Esophagus muscularis mucosa (tissue), 4 donors: ENCODE measurements around the gene PSMA4. TPM values are rescaled to one million over a fixed set of nuclear protein-coding genes. Genes with fewer than 3 reads are reported as not detected.
"Not testable (repeated sequence)": the region's sequence is repeated elsewhere in the genome, so short reads cannot be mapped to it uniquely, and the experiment has no call there.

Experiments used
- DNase-seq: peaks from one replicate; pipeline ENCODE4 v3.0.0-alpha.2; 2017; ENCODE audit errors: extremely low spot score
- H3K27ac ChIP-seq, 4 donors: fragments of 200-600 bp; sonication (generic); replicated peaks in 1 of 4; 1 replicate in 3 of 4; 2 replicates in 1 of 4; pipeline ENCODE4 v1.5.1; 2016 to 2019; ENCODE audit warnings: mild to moderate bottlenecking in 1 of 4
- H3K27me3 ChIP-seq, 4 donors: fragments of 200-600 bp; sonication (generic); one replicate each; pipeline versions ENCODE4 v1.5.1 to v1.6.0; 2016 to 2019
- H3K36me3 ChIP-seq, 4 donors: fragments of 200-600 bp; sonication (generic); one replicate each; pipeline ENCODE4 v1.5.1; 2016 to 2019
- H3K4me1 ChIP-seq, 4 donors: fragments of 200-600 bp; sonication (generic); one replicate each; pipeline ENCODE4 v1.5.1; 2016 to 2019
- H3K4me3 ChIP-seq, 4 donors: fragments of 200-600 bp; sonication (generic); 1 replicate in 2 of 4; 2 replicates in 2 of 4; pipeline ENCODE4 v1.5.1; 2016 to 2019; ENCODE audit warnings: mild to moderate bottlenecking in 4 of 4, moderate library complexity in 1 of 4
- H3K9me3 ChIP-seq, 4 donors: fragments of 200-600 bp; sonication (generic); 1 replicate in 3 of 4; 2 replicates in 1 of 4; pipeline ENCODE4 v1.5.1; 2016 to 2019
- EP300 ChIP-seq: sonication (generic); formaldehyde crosslinking; IDR thresholded peaks from one replicate; pipeline ENCODE4 v1.6.1; 2017; ENCODE audit warnings: antibody characterized with exemption
- POLR2A ChIP-seq: fragments of 450-650 bp; IDR thresholded peaks from one replicate; pipeline ENCODE4 v1.6.1; 2017; ENCODE audit warnings: antibody characterized with exemption, moderate library complexity, mild to moderate bottlenecking, low read depth
- POLR2AphosphoS5 ChIP-seq, 2 donors: sonication (generic); formaldehyde crosslinking; IDR thresholded peaks; one replicate each; pipeline ENCODE4 v1.6.1; 2017; ENCODE audit warnings: antibody characterized with exemption in 2 of 2
- WGBS: methylation state at CpG from one replicate; pipeline ENCODE4 v1.1.5; 2018; 5-methylcytosine and 5-hydroxymethylcytosine counted together
- intact Hi-C: fragments of 100-400 bp; cut with DNase I; formaldehyde crosslinking; loops from one replicate; pipeline ENCODE4 v1.15.1; 2023
- total RNA-seq, 4 donors: library from RNA; depleted of rRNA; stranded (reverse); fragments of >200 nt; gene quantifications; one replicate each; pipeline versions ENCODE4 v1.1.0 to v1.2.1, GENCODE V29; 2016
- TF ChIP-seq, protein P1 (sequence below), 3 experiments: fragments of 200-600 bp in 2 of 3; fragments of 450-650 bp in 1 of 3; sonication (generic) in 2 of 3; IDR thresholded peaks; one replicate each; pipeline ENCODE4 v1.5.1; 2017 to 2019; ENCODE audit warnings: antibody characterized with exemption in 3 of 3, mild to moderate bottlenecking in 2 of 3, moderate library complexity in 1 of 3

Gene PSMA4
- total RNA-seq, 4 donors from 2014 or later, result 103 to 135 (median 117) TPM

DNA sequence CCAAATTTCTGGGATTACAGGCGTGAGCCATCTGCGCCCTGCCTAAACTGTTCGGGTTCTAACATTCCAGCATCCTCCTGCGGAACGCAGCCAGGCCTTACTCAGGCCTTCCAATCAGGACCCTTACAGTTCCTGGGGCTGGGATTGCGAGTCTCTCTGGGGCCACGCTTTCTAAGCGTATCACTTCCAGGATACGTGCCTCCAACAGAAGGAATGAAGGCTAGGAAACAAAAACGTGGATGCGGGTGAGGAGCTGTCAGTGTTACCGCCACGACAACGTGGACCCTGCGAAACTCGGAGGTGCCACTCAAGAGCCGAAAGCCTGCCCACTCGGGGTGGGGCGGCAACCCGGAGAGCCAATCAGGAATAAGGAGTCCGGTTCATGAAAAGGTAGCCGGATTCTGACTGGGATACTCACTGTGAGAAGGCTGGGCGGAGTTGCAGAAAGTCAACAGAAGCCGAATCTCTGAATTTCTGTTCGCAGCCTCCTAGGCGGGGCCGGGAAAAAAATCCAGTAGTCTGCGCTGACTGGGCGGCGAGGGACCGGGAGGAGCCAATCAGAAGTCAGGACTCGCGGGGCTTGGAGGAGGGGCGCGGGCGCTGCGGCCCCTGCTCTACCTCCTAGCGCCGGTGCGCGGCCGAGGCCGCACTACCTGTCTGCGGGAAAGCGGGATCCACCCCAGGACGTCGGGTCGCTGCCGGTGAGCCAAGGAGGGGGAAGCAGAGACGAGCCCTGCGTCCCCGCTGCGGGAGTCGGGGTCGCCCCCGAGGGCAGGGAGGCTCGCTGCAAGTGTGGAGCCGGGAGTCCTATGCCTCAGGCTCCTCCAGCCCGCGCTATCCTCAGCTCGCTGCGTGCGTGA lies 33.0 kb upstream of the PSMA4 start, which contains the start of gene HYKK:
HYKK (plus strand) TSS at position 607 of the 860 bp plus-strand sequence. CDS start 5,512 bp downstream, outside the sequence.
- Histone ChIP-seq H3K27ac (peak within 1 kb of the TSS; percentile 73 to 86 (median 80)), H3K4me3 (peak within 1 kb of the TSS; percentile 75 to 83 (median 82)), H3K27me3 (no peaks in the 10 kb centered on the region), H3K9me3 (no peaks in the 10 kb centered on the region), H3K36me3 (no peaks in the 10 kb centered on the region), H3K4me1 (peaks cover 7 to 17% (median 13%) of the 10 kb centered on the region in 4 donors)
- intact Hi-C loops, result no loop called here
- DNase-seq, result peak; percentile 98
- TF ChIP-seq POLR2A (no peak), POLR2AphosphoS5 (IDR thresholded peaks at IDR 0.05) (peak; percentile 69 to 74)
- TF ChIP-seq, protein P1, sequence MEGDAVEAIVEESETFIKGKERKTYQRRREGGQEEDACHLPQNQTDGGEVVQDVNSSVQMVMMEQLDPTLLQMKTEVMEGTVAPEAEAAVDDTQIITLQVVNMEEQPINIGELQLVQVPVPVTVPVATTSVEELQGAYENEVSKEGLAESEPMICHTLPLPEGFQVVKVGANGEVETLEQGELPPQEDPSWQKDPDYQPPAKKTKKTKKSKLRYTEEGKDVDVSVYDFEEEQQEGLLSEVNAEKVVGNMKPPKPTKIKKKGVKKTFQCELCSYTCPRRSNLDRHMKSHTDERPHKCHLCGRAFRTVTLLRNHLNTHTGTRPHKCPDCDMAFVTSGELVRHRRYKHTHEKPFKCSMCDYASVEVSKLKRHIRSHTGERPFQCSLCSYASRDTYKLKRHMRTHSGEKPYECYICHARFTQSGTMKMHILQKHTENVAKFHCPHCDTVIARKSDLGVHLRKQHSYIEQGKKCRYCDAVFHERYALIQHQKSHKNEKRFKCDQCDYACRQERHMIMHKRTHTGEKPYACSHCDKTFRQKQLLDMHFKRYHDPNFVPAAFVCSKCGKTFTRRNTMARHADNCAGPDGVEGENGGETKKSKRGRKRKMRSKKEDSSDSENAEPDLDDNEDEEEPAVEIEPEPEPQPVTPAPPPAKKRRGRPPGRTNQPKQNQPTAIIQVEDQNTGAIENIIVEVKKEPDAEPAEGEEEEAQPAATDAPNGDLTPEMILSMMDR (IDR thresholded peaks at IDR 0.05), result peak in 2 of 3 experiments; percentile 9 to 28
- WGBS, result 2% methylated on average over 55 of the region's 63 CpGs

DNA sequence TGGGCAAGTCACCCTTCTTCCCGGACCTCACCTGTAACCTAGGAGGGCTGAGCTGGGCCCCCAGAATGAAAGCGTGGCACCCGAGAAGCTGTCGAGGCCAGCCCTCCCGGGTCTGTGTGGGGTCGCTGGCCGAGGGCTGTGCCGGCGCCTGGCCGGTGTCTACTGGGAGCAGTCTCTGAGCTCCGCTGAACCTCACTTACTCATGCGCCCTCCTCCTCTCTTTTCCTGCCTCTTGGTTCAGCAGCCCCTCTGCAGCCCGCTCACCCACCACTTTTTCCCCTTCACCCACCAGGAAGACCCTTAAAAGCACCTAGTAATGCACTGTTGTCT lies 32.4 kb upstream of the PSMA4 start:
- peak overlapping the region; percentile 73 to 86 (median 80) for H3K27ac ChIP-seq
- H3K27me3 ChIP-seq, result no peaks in the 10 kb centered on the region
- H3K9me3 ChIP-seq, result no peaks in the 10 kb centered on the region
- intact Hi-C loops, result no loop called here
- H3K4me1 ChIP-seq, result peaks cover 7 to 17% (median 13%) of the 10 kb centered on the region in 4 donors
- WGBS, result 2% methylated on average over 13 of the region's 13 CpGs
- H3K36me3 ChIP-seq, result no peaks in the 10 kb centered on the region
- peak overlapping the region; percentile 75 to 83 (median 82) for H3K4me3 ChIP-seq
- no peak for DNase-seq
- no peak for TF ChIP-seq POLR2A
- no peak for TF ChIP-seq POLR2AphosphoS5 (IDR thresholded peaks at IDR 0.05)
- no peak for TF ChIP-seq EP300
- TF ChIP-seq, protein P1 (IDR thresholded peaks at IDR 0.05), result no peak

DNA sequence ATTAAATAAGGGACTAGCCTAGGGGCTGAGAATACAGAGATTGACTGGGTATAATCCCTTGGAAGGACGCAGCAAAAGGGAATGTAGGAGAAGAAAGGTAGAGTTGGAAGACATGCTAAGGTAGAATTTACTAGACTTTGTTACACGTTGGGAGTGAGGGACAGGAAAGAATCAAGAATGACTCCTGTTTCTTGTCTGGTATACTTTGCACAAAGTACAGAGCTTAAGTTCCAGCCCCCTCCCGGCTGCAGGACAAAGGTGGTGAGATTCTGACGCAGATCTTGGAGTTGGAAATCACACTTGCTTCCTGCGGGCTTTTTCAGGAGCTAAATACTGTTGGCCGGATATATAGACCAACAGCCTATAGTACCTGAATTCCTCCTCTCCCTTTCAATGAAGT lies 32.0 kb upstream of the PSMA4 start:
- TF ChIP-seq EP300, result no peak
- no peak for TF ChIP-seq POLR2A
- TF ChIP-seq POLR2AphosphoS5 (IDR thresholded peaks at IDR 0.05), result no peak
- TF ChIP-seq, protein P1 (IDR thresholded peaks at IDR 0.05), result no peak
- Histone ChIP-seq H3K4me1 (peaks cover 7 to 17% (median 13%) of the 10 kb centered on the region in 4 donors), H3K36me3 (peaks cover 0 to 2% (median 0%) of the 10 kb centered on the region in 4 donors), H3K27me3 (no peaks in the 10 kb centered on the region), H3K27ac (peak overlapping the region in 3 of 4 donors; percentile 73 to 81 (median 79)), H3K4me3 (peak overlapping the region; percentile 75 to 83 (median 82)), H3K9me3 (no peaks in the 10 kb centered on the region)
- no peak for DNase-seq
- intact Hi-C loops, result no loop called here
- 53% methylated on average over 6 of the region's 6 CpGs for WGBS

DNA sequence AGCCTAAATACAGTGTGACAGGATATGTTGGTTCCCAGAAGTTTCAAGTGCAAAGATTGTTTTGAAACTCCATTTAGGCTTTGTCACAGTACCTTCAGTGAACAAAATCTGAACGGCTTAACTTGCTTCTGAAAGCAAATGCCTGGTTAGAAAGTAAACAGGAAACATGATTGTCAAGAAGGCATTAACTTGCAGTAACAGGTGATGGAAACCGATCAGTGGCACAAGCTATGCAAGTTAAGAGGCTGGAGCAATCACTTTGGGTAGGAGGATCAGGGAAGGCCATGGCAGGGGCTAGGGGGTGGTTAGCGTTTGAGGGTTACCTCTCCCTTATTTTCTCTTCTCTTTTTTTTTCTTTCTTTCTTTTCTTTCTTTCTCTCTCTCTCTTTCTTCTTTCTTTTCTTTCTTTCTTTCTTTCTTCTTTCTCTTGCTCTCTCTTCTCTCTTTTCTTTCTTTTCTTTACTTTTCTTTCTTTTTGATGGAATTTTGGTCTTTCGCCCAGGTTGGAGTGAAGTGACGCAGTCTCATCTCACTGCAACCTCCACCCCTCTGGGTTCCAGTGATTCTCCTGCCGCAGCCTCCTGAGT lies 30.4 kb upstream of the PSMA4 start:
- TF ChIP-seq, protein P1 (IDR thresholded peaks at IDR 0.05), result no peak
- TF ChIP-seq POLR2A (no peak), EP300 (no peak), POLR2AphosphoS5 (IDR thresholded peaks at IDR 0.05) (no peak)
- Histone ChIP-seq H3K4me1 (peaks cover 7 to 17% (median 13%) of the 10 kb centered on the region in 4 donors), H3K27ac (no peak overlapping the region), H3K27me3 (no peaks in the 10 kb centered on the region), H3K36me3 (peaks cover 0 to 9% (median 3%) of the 10 kb centered on the region in 4 donors), H3K9me3 (no peaks in the 10 kb centered on the region), H3K4me3 (no peak overlapping the region)
- no peak for DNase-seq
- intact Hi-C loops, result no loop called here
- WGBS, result 82% methylated on average over 6 of the region's 6 CpGs

- H3K27ac ChIP-seq, intact Hi-C loops, H3K27me3 ChIP-seq, H3K9me3 ChIP-seq, DNase-seq, H3K4me3 ChIP-seq, H3K4me1 ChIP-seq: not testable (repeated sequence)
- WGBS, result 96% methylated on average over 2 of the region's 3 CpGs
- peaks cover 9 to 47% (median 12%) of the 10 kb centered on the region in 4 donors for H3K36me3 ChIP-seq
These were observed 20.2 kb upstream of the PSMA4 start for GRCh38 chr15:78520035-78520434.
